GM19438 (cell line): ENCODE data around the gene SIAH2.

Experiments used
- ATAC-seq: cut with Tn5 transposase; IDR thresholded peaks from one replicate; pipeline ENCODE4 v1.9.1; 2021; ENCODE audit warnings: low read depth; ENCODE audit not compliant: unreplicated experiment

The SIAH2 gene

GRCh38 chr3:150754896-150755295 is 8.1 kb downstream of the SIAH2 start:
- no peak for ATAC-seq

- ATAC-seq, result no peak
Measured at GRCh38 chr3:150751781-150752263, 11.1 kb downstream of the SIAH2 start.

GRCh38 chr3:150749255-150749654 is 13.7 kb downstream of the SIAH2 start:
- ATAC-seq, result no peak

- no peak for ATAC-seq
Measured at GRCh38 chr3:150748684-150749047, 14.3 kb downstream of the SIAH2 start.

GRCh38 chr3:150747886-150748683 is 14.9 kb downstream of the SIAH2 start:
- ATAC-seq, result no peak

GRCh38 chr3:150746791-150747590 is 16.0 kb downstream of the SIAH2 start:
- no peak for ATAC-seq

GRCh38 chr3:150745832-150746231 is 17.1 kb downstream of the SIAH2 start:
- ATAC-seq, result no peak

GRCh38 chr3:150744919-150745211 is 18.1 kb downstream of the SIAH2 start:
- ATAC-seq, result no peak

GRCh38 chr3:150744041-150744918 is 18.7 kb downstream of the SIAH2 start:
- ATAC-seq, result no peak

- ATAC-seq, result no peak
Measured at GRCh38 chr3:150743508-150743907, 19.5 kb downstream of the SIAH2 start.

- ATAC-seq, result no peak
Measured at GRCh38 chr3:150742679-150743078, 20.3 kb downstream of the SIAH2 start.

GRCh38 chr3:150742141-150742523 is 20.8 kb downstream of the SIAH2 start:
- no peak for ATAC-seq

GRCh38 chr3:150741497-150742140 is 21.4 kb downstream of the SIAH2 start:
- ATAC-seq, result no peak

GRCh38 chr3:150740733-150741496 is 22.1 kb downstream of the SIAH2 start:
- ATAC-seq, result no peak

- ATAC-seq, result no peak
Measured at GRCh38 chr3:150739877-150740645, 22.9 kb downstream of the SIAH2 start.

- ATAC-seq, result no peak
Measured at GRCh38 chr3:150739200-150739863, 23.6 kb downstream of the SIAH2 start.

GRCh38 chr3:150738688-150739087 is 24.3 kb downstream of the SIAH2 start:
- ATAC-seq, result no peak

GRCh38 chr3:150737874-150738679 is 24.9 kb downstream of the SIAH2 start:
- ATAC-seq, result no peak
